ENCODE measurements around the gene DENND1A.
"Not testable (repeated sequence)": the region's sequence is repeated elsewhere in the genome, so short reads cannot be mapped to it uniquely, and the experiment has no call there.

DENND1A gene

DNA sequence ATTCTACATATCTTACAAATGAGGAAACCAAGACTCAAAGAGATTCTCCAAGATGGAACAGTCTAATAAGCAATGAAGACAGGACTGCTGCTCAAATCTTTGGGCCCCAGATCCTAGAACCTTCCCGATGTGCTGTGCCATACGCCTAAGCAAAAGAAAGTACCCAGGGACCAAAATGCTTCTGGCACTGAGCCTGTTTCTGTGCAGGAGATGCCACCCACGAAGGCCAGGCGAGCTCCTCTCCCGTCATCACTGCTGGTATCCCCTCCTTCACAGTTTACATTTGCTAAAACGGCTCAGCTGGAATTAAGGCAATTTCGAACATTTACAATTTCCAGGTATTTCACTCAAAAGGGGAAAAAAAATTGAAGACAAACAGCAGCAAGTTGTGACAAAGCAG lies 277.5 kb downstream of the DENND1A start:
- no peak for DNase-seq (ENCODE audit: low read depth)

DNA sequence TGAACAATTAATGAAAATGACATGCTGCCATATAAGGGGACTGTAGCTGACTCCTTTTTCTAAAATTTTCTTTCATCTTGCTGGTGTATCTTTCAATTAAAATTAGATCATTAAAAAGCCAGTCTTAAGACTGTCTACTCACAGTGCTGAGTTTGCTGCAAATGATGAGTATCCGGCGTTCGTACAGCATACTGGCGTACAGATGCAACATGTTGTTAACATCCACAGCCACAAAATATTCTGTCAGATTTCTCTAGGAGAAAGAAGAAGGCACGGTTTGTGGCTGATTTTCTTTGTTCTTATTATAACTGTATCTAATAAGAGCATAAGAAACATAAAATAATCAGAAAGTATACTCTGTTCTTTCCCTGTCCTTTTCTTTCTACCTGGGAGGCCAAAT lies 278.1 kb downstream of the DENND1A start:
- DNase-seq (ENCODE audit: low read depth) = no peak

DNA sequence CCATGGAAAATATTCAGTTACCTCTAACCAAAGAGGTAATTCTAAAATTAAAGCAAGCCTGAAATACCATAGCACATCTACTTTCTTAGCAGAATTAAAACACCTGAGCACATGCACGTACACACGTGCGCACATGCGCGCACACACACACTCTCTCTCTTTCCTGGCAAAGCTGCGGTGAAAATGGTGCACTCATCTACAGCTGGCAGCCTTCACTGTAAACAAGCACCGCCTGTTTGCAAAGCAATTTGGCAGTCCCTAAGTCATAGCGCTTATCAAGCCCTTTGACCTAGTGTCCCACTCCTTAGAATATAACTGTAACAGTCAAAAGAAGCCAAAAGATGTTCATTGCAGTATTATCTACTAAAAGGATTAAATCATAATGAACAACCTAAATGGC lies 278.7 kb downstream of the DENND1A start:
- DNase-seq (ENCODE audit: low read depth) = no peak

- DNase-seq (ENCODE audit: low read depth) = no peak
These were observed 280.0 kb downstream of the DENND1A start for GRCh38 chr9:123649909-123650308.

DNA sequence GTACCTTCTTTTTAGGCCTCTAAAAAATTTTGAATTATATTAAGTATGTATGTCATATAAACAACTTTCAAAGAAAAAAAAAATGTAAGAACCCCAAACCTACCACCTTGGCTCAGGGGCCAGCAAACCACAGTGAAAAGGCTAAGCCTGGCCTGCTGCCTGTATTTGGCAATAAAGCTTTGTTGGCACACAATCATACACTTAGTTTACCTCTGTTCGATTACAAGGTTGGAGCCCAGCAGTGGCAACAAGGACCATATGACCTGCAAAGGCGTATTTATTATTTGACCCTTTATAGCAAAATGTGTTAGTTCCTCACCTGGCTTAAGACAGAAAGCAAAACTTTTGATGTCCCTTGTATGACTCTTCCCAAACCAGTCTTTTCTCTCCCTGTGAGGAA lies 282.8 kb downstream of the DENND1A start:
- no peak for DNase-seq (ENCODE audit: low read depth)

GRCh38 chr9:123645762-123646161 lies 284.2 kb downstream of the DENND1A start:
- no peak for DNase-seq (ENCODE audit: low read depth)

GRCh38 chr9:123645126-123645525 lies 284.8 kb downstream of the DENND1A start:
- DNase-seq (ENCODE audit: low read depth) = no peak

- no peak for DNase-seq (ENCODE audit: low read depth)
These were observed 286.4 kb downstream of the DENND1A start for GRCh38 chr9:123643518-123643917.

GRCh38 chr9:123642291-123643278 lies 287.3 kb downstream of the DENND1A start:
- no peak for DNase-seq (ENCODE audit: low read depth)

DNA sequence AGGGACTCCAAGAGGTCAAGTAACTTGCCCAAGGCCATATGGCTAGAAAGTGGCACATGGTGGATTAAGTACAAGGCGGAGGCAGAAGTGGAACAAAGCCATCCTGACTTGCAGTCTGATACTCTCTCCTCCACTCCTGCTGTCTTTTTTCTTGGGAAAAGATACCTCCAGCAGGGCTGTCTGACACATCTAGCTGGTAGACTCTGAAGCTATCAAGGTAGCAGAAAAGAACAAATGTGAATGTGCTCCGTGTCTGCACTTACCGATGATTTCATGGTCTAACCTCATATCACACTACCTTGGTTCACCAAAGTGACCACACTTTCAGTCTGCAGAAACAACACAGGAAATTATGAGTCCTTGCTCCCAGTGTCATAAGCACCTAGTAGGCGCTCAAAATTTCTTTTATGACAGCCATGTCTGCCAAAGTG lies 289.1 kb downstream of the DENND1A start:
- no peak for DNase-seq (ENCODE audit: low read depth)

- DNase-seq (ENCODE audit: low read depth) = no peak
These were observed 290.2 kb downstream of the DENND1A start for GRCh38 chr9:123639743-123640142.

GRCh38 chr9:123637945-123638634 lies 291.8 kb downstream of the DENND1A start:
- no peak for DNase-seq (ENCODE audit: low read depth)

GRCh38 chr9:123637606-123637944 lies 292.4 kb downstream of the DENND1A start:
- no peak for DNase-seq (ENCODE audit: low read depth)

DNA sequence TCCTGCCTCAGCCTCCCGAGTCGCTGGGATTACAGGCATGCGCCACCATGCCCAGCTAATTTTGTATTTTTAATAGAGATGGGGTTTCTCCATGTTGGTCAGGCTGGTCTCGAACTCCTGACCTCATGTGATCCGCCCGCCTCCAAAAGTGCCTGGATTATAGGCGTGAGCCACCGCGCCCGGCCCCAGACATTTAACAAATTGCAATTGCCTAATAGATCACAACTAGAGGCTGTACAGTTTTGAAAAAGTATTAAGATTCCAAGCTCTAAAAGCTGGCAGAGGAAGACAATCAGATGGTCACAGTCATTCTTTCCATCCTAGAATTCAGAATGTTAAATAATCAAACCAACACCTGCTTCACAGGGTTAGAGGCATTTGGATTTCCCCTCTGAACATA lies 293.1 kb downstream of the DENND1A start:
- DNase-seq (ENCODE audit: low read depth) = not testable (repeated sequence)

DNA sequence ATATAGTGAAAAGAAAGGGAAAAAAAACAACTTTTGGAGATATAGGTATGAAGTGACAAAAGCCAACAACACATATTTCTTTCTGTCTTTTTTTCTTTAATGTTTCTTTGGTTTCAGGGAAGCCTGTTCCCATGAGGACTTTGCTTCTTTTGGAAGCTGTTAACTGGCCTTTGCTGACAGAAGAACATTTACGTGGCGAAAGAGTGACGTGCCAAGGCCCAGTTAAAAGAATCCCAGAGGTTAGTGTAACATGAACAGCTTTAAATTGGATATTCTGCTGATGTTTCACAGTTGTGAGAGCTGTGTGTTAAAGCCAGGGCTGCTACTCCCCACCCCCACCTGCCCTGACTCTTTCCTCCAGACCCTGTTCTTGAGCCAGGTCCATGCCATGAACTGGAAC lies 298.1 kb downstream of the DENND1A start:
- DNase-seq (ENCODE audit: low read depth) = no peak

GRCh38 chr9:123630233-123630632 lies 299.7 kb downstream of the DENND1A start:
- no peak for DNase-seq (ENCODE audit: low read depth)

- no peak for DNase-seq (ENCODE audit: low read depth)
These were observed 300.4 kb downstream of the DENND1A start for GRCh38 chr9:123629531-123629930.

GRCh38 chr9:123622711-123623241 lies 307.1 kb downstream of the DENND1A start:
- no peak for DNase-seq (ENCODE audit: low read depth)

DNA sequence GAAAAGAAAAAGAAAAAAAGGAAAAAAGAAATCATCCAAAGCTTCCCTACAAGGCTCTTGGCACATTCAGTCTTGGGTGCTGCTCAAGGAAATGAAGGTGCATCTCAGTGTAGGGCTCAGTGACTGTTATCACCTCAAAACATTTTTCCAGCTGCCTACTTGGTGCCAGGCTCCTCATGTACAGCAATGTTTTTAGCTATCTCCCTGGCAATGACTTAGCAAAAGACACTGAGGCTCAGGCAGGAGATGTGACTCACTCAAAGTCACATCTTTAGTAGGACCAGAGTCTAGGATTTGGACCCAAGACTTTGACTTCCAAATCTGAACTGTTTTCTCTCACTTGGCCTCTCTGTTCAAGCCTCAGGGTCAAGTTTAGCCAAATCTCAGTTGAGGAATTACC lies 309.7 kb downstream of the DENND1A start:
- DNase-seq (ENCODE audit: low read depth) = no peak

DNA sequence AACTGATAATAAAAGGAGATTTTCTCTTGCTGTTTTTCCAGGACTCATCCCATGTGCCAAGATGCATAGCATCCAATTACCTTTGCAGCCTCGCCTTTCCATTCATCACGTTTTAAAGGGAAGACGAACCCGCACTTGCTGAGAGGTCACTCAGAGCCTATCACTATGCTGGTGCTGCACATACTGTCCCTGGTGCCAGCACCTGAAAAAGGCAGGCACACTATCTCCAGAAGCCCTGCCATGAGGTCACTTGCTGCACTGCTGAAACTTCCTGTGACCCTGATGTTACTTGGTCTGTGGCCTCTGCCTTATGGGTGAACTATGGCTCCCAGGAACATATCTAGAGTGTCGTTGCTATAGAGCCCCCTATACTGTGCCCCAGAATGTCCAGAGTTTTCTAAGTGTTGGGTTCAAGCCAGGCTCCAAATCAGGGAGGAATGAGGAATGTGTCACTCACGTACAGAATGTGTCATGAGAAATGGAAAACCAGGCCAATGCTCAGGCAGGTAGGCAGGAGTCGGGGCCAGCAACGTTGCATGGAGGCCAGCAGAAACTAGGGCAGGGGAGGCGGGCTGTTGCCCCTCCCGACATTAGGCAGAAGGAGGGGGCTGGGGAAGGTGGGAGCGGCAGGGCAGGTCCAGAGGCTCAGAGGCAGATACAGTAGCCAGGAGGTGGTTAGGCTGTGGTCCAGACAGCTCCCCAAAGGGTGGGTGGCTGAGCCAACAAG lies 311.8 kb downstream of the DENND1A start:
- DNase-seq (ENCODE audit: low read depth) = no peak

GRCh38 chr9:123617286-123617685 lies 312.6 kb downstream of the DENND1A start:
- no peak for DNase-seq (ENCODE audit: low read depth)

DNA sequence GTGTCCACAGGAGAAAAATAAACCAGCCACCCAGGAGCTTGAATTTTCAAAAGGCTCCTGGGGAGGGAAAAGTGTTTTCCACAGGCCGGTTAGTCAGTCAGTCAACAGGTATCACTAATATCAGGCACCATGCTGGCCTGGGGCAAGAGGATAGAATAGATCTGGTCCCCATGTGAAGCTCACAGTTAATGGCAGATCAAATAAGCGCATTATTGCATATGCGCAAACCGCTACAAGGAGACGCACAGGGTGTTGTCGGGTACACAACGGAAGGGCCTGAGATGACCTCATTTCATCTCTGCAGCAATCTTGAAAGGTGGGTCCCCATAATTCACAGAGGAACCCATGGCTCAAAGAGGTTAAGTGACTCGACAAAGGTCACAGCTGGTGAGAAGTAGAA lies 313.2 kb downstream of the DENND1A start:
- DNase-seq (ENCODE audit: low read depth) = no peak

Measured in activated T-helper 9 cell treated with anti-CD3 and anti-CD28 coated beads, Interleukin-2, amount 50 U/mL, for 16 hours (primary cell).